GM18499 (cell line): ENCODE results near the gene TM4SF1.

Experiments used
- ATAC-seq: cut with Tn5 transposase; IDR thresholded peaks from one replicate; pipeline ENCODE4 v1.9.1; 2021; ENCODE audit warnings: moderate number of reproducible peaks; ENCODE audit not compliant: insufficient read depth, unreplicated experiment

Gene TM4SF1, protein sequence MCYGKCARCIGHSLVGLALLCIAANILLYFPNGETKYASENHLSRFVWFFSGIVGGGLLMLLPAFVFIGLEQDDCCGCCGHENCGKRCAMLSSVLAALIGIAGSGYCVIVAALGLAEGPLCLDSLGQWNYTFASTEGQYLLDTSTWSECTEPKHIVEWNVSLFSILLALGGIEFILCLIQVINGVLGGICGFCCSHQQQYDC

GRCh38 chr3:149377408-149378364, at the start of gene TM4SF1:
TM4SF1 (minus strand) TSS chr3:149377649; CDS start chr3:149377547, 102 bp downstream.
- no peak for ATAC-seq

GRCh38 chr3:149426325-149426724, 48.9 kb upstream of the TM4SF1 start:
- no peak for ATAC-seq

DNA sequence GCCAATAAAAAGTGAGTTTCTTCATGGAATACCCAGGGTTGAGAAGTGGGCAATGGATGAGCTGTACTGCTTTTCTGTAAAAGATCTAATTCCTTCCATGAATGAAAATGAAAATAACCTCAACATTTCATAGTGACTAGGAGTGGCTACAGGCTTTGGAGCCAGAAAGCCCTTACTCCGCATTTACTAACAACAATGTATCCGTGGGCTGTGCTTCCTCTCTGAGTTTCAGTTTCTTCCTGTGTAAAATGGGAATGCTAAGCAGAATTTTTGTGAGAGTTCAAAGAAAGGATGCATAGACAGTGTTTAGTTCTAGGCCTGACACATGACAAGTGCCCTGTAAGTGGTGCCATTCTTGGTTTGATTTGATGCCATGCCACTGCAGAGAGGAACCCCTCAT, 47.5 kb upstream of the TM4SF1 start:
- no peak for ATAC-seq

DNA sequence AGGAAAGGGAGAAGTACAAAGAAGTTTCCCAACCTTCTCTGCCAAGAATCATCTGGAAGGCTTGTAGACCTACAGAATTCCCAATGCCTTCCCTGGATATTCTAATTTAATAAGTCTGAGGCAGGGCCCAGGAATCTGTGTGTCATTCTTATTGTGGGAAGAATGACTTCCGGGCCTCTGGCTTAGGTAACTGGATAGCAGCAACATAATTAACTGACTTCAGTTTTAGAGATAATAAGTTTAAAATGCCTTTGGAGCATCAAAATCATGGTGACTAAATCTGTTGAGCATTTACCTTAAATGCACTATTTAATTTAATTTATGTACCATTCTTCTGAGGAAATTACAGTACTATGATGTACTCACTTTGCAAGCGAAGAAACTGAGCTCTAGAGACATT, 44.3 kb upstream of the TM4SF1 start:
- no peak for ATAC-seq

GRCh38 chr3:149419816-149420215, 42.4 kb upstream of the TM4SF1 start:
- ATAC-seq: no peak

DNA sequence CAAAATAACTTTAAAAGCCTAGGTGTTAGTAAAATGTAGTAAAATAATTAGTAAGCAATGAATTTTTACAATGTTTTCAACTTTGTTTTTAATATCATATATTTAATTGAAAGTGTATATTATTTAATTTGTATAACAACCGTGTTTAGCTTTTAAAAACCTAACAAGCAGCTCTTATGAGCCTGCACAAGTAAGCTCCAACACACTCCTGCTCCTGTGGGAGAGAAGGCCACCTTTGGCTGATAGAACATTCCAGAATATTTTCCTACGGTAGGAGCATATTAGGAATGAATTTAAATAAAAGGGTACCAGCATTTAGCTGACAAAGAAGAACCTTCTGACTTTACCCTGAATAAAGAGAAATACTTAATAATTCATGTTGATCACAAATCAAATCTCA, 40.3 kb upstream of the TM4SF1 start:
- no peak for ATAC-seq

DNA sequence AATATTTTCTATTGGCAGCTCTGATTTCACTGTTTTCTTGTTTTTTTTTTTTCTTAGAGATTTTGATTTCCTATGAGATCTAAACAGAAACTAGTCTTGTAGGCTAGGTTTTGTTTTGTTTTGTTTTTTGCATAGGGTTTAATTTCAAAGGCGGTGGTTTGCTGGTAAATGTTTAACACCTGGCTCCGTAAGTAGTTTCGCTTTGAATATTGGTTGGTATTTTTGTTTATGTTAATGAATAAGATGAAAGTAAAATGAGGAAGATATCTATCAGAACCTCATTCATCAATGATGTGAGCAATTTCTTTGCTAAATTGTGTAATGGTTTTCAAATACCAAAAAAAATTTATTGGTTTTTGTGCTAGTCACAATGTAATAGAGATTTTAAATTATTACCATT, 39.7 kb upstream of the TM4SF1 start:
- ATAC-seq: peak; percentile 96

DNA sequence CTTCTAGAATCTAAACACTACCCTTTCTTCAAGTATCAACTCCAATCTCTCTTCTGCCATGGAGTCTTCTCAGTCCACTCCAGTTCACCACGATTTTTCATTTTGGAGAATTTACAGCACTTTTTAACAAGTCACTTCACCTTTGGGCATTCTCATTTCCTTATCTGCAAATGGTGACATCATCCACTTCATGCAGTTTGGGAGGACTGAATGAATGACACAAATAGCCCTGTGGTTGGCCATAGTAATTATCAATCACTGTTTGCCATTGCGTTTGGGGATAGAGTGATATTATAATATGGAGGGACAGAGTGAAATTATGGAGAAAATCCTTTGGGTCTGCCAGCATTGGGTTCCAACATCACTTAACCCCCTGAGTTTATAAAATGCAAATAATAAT, 38.0 kb upstream of the TM4SF1 start:
- no peak for ATAC-seq

DNA sequence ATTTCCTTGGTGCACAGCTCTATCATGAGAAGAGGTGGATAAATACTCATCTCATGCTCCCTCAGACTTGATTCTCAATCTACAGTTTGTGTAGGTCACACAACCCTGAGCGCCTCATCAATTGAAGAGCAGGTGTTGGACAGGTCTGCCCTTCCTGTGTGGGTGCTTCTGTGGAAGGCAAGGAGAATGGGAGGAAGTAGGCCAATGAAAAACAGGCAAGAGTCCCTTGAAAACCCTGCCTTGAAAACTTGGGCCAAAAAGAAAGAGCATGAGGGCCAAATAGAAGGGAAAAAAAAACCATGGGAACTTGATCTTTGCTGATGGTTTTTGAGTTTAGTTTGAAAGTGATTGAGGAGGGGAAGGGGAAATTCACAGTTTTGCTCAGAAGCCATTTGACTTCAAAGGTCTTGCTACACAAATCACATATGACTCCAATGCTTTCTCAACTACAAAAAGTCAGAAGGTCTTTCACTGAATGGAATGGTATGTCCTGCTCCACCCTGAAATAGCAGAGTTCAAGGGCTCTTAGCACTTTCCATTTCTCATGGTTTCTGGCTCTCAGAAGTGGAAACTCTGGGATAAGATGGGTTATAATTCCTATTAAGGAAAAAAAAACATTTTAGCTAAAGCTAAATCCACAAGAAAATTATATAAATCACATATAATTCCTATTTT, 37.2 kb upstream of the TM4SF1 start:
- ATAC-seq: no peak

GRCh38 chr3:149411583-149411982, 34.1 kb upstream of the TM4SF1 start:
- no peak for ATAC-seq

GRCh38 chr3:149409351-149409750, 31.9 kb upstream of the TM4SF1 start:
- no peak for ATAC-seq

- no peak for ATAC-seq
Observed at GRCh38 chr3:149407898-149408297, 30.4 kb upstream of the TM4SF1 start.

GRCh38 chr3:149406244-149406752, 28.8 kb upstream of the TM4SF1 start:
- no peak for ATAC-seq

- ATAC-seq: no peak
Observed at GRCh38 chr3:149403443-149403842, 26.0 kb upstream of the TM4SF1 start.

DNA sequence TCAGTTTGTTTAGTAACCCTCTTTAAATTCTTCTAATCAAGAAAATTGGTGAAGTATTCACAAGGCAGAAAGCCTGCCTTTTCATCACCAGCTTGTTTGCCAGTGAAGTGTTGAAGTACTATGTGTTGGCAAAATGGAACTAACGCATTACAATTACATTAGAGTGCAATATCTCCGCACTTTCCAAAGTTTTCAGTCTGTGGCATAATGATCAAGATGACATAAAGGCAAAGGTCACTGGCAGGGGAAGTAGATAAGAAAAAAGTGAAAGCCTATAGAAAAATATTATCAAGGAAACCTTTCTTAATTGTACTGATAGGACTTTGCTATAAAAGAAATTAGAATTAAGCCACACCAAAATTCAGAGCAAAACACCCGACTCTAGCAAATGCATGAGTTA, 25.0 kb upstream of the TM4SF1 start:
- ATAC-seq: no peak

DNA sequence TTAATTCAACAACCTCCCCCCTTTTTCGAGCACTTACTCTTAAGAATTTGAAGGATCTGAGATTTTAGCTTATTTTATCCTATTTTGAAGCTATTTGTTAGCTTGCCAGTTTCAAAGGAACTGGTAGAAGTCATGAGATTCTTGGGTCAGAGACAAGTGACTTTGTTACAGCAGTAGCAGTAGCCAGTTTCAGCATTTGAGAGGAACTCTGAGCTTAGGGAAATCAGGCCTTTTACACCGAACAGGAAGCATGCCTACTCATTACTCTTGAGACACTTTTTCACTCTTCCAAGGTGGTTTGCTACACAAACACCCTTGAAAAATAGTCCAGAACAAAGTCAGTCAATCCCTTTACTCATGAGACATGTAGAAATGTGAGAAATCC, 24.5 kb upstream of the TM4SF1 start:
- ATAC-seq: no peak

DNA sequence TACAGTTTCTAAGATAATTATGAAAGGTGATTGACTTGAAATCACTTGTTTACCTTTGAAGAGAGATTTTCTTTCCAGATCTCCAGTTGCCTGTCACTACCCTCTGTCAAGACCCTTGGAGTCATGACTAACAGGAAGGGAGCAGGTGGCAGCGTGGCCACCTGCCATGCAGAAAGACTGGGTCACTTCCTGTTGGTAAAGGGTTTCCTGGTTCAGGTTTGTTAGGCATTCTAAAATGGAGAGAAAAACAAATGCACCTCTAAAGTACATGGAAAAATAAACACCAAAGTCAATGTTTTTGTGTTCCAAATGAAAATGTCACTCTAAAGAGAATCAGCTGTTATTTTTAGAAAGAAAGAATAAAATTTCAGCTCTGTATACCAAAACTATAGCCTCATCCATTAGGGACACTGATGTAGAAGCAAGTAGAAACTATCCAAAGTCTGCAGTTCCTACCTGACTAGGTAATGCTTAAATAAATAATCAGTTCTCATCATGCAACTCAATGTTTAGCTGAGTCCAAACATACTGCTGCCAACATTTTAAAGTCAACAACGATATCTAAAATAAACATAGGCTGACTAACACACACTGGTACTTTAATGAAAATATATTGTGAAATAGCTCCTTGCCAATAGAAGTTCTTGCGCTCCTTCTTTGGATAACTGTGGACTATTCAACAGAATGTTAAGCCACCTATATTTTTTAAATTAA, 23.9 kb upstream of the TM4SF1 start:
- ATAC-seq: no peak

DNA sequence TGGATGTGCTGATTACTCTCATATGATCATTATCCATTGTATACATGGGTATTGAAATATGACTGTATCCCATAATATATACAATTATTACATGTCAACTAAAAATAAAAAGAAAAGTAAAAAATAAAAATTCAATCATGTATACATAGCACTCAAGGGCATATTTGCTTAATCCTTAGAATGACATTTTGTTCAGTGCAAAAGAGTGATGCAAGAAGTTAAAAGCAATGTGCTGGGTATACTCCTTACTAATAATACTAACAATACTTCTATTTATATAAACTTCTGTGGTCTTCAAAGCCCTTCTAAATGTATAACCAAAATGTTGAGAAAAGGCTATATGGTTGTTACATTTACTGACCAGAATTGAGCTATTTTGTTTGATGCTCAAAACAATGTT, 23.2 kb upstream of the TM4SF1 start:
- ATAC-seq: no peak

DNA sequence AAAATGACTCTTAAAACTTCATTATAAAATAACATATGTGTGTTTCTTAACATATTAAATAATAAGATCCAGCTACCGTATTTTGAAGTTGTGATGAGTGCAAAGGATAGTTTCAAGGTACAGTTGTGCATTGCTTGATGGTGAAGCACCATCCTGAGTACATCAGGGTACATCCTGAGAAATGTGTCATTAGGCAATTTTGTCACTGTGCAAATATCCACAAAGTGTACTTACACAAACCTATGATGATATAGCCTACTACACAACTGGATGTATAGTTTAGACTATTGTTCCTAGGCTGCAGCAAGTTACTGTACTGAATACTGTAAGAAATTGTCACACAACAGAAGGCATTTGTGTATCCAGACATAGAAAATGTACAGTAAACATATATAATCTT, 20.8 kb upstream of the TM4SF1 start:
- no peak for ATAC-seq

DNA sequence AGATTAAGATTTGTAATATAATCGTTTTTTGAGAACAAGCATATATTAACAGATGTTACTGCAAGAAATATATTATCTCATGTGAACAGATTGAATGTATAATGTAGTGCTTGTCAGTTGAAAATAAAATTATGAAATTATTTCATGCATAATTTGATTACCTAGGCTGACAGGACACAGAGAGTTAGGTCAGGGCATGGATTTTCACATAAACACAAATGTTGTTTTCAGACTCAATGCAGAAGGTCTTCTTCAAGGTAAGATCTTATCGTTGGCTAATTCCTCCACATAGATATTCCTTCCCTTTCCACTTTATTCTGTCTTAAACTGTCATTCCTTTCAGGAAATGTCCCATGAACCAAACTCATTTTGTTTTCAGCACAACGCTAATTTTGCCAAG, 20.1 kb upstream of the TM4SF1 start:
- no peak for ATAC-seq
